ENCODE results near the gene SPTLC2. TPM values are rescaled to one million over a fixed set of nuclear protein-coding genes. Genes with fewer than 3 reads are reported as not detected.

Gene SPTLC2
- total RNA-seq, 1 donor from 2014 or later, result 40.9 TPM

- H3K27me3 Mint-ChIP-seq, result no peaks in the 10 kb centered on the region
- no peak for DNase-seq (ENCODE audit: extremely low spot score, unreplicated experiment)
- peak overlapping the region; percentile 100 for H3K4me3 Mint-ChIP-seq
- peaks cover 30% of the 10 kb centered on the region for H3K36me3 Mint-ChIP-seq
- H3K27ac Mint-ChIP-seq, result peak overlapping the region; percentile 100
- H3K9me3 Mint-ChIP-seq, result no peaks in the 10 kb centered on the region
- TF ChIP-seq, protein P1, sequence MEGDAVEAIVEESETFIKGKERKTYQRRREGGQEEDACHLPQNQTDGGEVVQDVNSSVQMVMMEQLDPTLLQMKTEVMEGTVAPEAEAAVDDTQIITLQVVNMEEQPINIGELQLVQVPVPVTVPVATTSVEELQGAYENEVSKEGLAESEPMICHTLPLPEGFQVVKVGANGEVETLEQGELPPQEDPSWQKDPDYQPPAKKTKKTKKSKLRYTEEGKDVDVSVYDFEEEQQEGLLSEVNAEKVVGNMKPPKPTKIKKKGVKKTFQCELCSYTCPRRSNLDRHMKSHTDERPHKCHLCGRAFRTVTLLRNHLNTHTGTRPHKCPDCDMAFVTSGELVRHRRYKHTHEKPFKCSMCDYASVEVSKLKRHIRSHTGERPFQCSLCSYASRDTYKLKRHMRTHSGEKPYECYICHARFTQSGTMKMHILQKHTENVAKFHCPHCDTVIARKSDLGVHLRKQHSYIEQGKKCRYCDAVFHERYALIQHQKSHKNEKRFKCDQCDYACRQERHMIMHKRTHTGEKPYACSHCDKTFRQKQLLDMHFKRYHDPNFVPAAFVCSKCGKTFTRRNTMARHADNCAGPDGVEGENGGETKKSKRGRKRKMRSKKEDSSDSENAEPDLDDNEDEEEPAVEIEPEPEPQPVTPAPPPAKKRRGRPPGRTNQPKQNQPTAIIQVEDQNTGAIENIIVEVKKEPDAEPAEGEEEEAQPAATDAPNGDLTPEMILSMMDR (conservative IDR thresholded peaks at IDR 0.05), result no peak
- peaks cover 14% of the 10 kb centered on the region for H3K4me1 Mint-ChIP-seq (ENCODE audit: unreplicated experiment)
Observed at GRCh38 chr14:77458249-77458950, 158.0 kb downstream of the SPTLC2 start.

GRCh38 chr14:77457522-77458248 lies 158.8 kb downstream of the SPTLC2 start, which contains the start of the genes AHSA1 and VIPAS39:
Gene AHSA1, plus strand, starts transcription at chr14:77458093. Its CDS starts 97 bp downstream, at chr14:77458190.
Gene VIPAS39, minus strand, starts transcription at chr14:77457601. Its CDS starts 3,499 bp downstream, at chr14:77454102.
- peaks cover 14% of the 10 kb centered on the region for H3K4me1 Mint-ChIP-seq (ENCODE audit: unreplicated experiment)
- peak within 1 kb of the TSS; percentile 100 for H3K27ac Mint-ChIP-seq
- H3K4me3 Mint-ChIP-seq, result peak within 1 kb of the TSS; percentile 100
- peak; percentile 92 for DNase-seq (ENCODE audit: extremely low spot score, unreplicated experiment)
- no peaks in the 10 kb centered on the region for H3K27me3 Mint-ChIP-seq
- TF ChIP-seq, protein P1 (conservative IDR thresholded peaks at IDR 0.05), result peak; percentile 27
- peaks cover 37% of the 10 kb centered on the region for H3K36me3 Mint-ChIP-seq
- H3K9me3 Mint-ChIP-seq, result no peaks in the 10 kb centered on the region

GRCh38 chr14:77457115-77457521 lies 159.3 kb downstream of the SPTLC2 start:
- DNase-seq (ENCODE audit: extremely low spot score, unreplicated experiment), result no peak
- no peaks in the 10 kb centered on the region for H3K9me3 Mint-ChIP-seq
- H3K27me3 Mint-ChIP-seq, result no peaks in the 10 kb centered on the region
- H3K36me3 Mint-ChIP-seq, result peaks cover 36% of the 10 kb centered on the region
- peak overlapping the region; percentile 100 for H3K4me3 Mint-ChIP-seq
- H3K27ac Mint-ChIP-seq, result peak overlapping the region; percentile 100
- H3K4me1 Mint-ChIP-seq (ENCODE audit: unreplicated experiment), result peaks cover 14% of the 10 kb centered on the region
- TF ChIP-seq, protein P1 (conservative IDR thresholded peaks at IDR 0.05), result no peak

Other genes with a start within 250 kb of the SPTLC2 start
- gene TMED8, start 239.5 kb downstream of the SPTLC2 start, total RNA-seq (ENCODE audit: low replicate concordance), result 17.4 and 17.5 TPM in 2 replicates
- 4.0 and 9.7 TPM in 2 replicates for gene SAMD15, start 239.3 kb downstream of the SPTLC2 start, total RNA-seq (ENCODE audit: low replicate concordance)
- gene NOXRED1, start 193.1 kb downstream of the SPTLC2 start, total RNA-seq (ENCODE audit: low replicate concordance), result 0.46 and 0.57 TPM in 2 replicates
- gene VIPAS39, start 159.0 kb downstream of the SPTLC2 start, total RNA-seq (ENCODE audit: low replicate concordance), result 24.0 and 25.0 TPM in 2 replicates
- gene AHSA1, start 158.5 kb downstream of the SPTLC2 start, total RNA-seq (ENCODE audit: low replicate concordance), result 202 and 204 TPM in 2 replicates
- 0.46 and 1.2 TPM in 2 replicates for gene ISM2, start 117.8 kb downstream of the SPTLC2 start, total RNA-seq (ENCODE audit: low replicate concordance)
- 14.5 and 19.1 TPM in 2 replicates for gene ALKBH1, start 91.4 kb upstream of the SPTLC2 start, total RNA-seq (ENCODE audit: low replicate concordance)
- gene SLIRP, start 91.5 kb upstream of the SPTLC2 start, total RNA-seq (ENCODE audit: low replicate concordance), result 125 and 128 TPM in 2 replicates
- 78.6 and 81.2 TPM in 2 replicates for gene SNW1, start 144.5 kb upstream of the SPTLC2 start, total RNA-seq (ENCODE audit: low replicate concordance)
- 6.9 and 9.2 TPM in 2 replicates for gene ADCK1, start 183.5 kb upstream of the SPTLC2 start, total RNA-seq (ENCODE audit: low replicate concordance)